ENCODE results near the gene SHMT2. TPM values are rescaled to one million over a fixed set of nuclear protein-coding genes. Genes with fewer than 3 reads are reported as not detected.

SHMT2 gene
- total RNA-seq, 2 donors from 2014 or later = 47.7 to 77.5 TPM

- Histone ChIP-seq H3K36me3 (replicated peaks in 1 of 2; ENCODE audit: insufficient read depth in 1 of 2, low read depth in 2 of 2) (peaks cover 8 to 12% of the 10 kb centered on the region in 2 donors), H3K27ac (no peak overlapping the region), H3K4me3 (no peak overlapping the region), H3K27me3 (peaks cover 0 to 4% of the 10 kb centered on the region in 2 donors), H3K4me1 (peaks cover 45% of the 10 kb centered on the region), H3K9me3 (no peaks in the 10 kb centered on the region)
- ATAC-seq (no peak), DNase-seq (no peak)
- no peak for TF ChIP-seq POLR2A (IDR thresholded peaks at IDR 0.05)
- no peak for TF ChIP-seq CTCF (IDR thresholded peaks at IDR 0.05)
- 92% methylated on average over 10 of the region's 10 CpGs for whole genome bisulfite sequencing, 2 donors
- intact Hi-C loops (cut with DNase I) = no loop called here
These were observed 5.1 kb downstream of the SHMT2 start for GRCh38 chr12:57234571-57235016.

GRCh38 chr12:57235017-57235727 lies 5.7 kb downstream of the SHMT2 start:
- Histone ChIP-seq H3K9me3 (no peaks in the 10 kb centered on the region), H3K27me3 (peaks cover 0 to 10% of the 10 kb centered on the region in 2 donors), H3K27ac (no peak overlapping the region), H3K4me1 (peaks cover 45% of the 10 kb centered on the region), H3K4me3 (no peak overlapping the region), H3K36me3 (replicated peaks in 1 of 2; ENCODE audit: insufficient read depth in 1 of 2, low read depth in 2 of 2) (peaks cover 8 to 12% of the 10 kb centered on the region in 2 donors)
- TF ChIP-seq POLR2A (IDR thresholded peaks at IDR 0.05) (peak in 1 of 3 donors; percentile 10), CTCF (IDR thresholded peaks at IDR 0.05) (no peak)
- DNase-seq (peak in 1 of 4 donors; percentile 50), ATAC-seq (no peak)
- WGBS, 2 donors = 69 to 70% methylated on average over 17 to 26 of the region's 26 CpGs
- intact Hi-C loops (cut with DNase I) = no loop called here

- WGBS, 2 donors = 75 to 77% methylated on average over 7 to 8 of the region's 8 CpGs
- Histone ChIP-seq H3K36me3 (replicated peaks in 1 of 2; ENCODE audit: insufficient read depth in 1 of 2, low read depth in 2 of 2) (peaks cover 8 to 12% of the 10 kb centered on the region in 2 donors), H3K27me3 (peaks cover 0 to 10% of the 10 kb centered on the region in 2 donors), H3K4me3 (no peak overlapping the region), H3K9me3 (no peaks in the 10 kb centered on the region), H3K4me1 (peaks cover 45% of the 10 kb centered on the region), H3K27ac (no peak overlapping the region)
- intact Hi-C loops (cut with DNase I) = no loop called here
- no peak for DNase-seq
- no peak for TF ChIP-seq CTCF (IDR thresholded peaks at IDR 0.05)
- TF ChIP-seq POLR2A (IDR thresholded peaks at IDR 0.05) = no peak
- no peak for ATAC-seq
These were observed 6.2 kb downstream of the SHMT2 start for GRCh38 chr12:57235728-57236131.

- 43 to 58% methylated on average over 22 to 36 of the region's 40 CpGs for WGBS, 2 donors
- no peak for ATAC-seq
- Histone ChIP-seq H3K9me3 (no peaks in the 10 kb centered on the region), H3K4me1 (peaks cover 45% of the 10 kb centered on the region), H3K36me3 (replicated peaks in 1 of 2; ENCODE audit: insufficient read depth in 1 of 2, low read depth in 2 of 2) (peaks cover 8 to 12% of the 10 kb centered on the region in 2 donors), H3K27ac (no peak overlapping the region), H3K27me3 (peaks cover 0 to 13% of the 10 kb centered on the region in 2 donors), H3K4me3 (no peak overlapping the region)
- intact Hi-C loops (cut with DNase I) = no loop called here
- no peak for TF ChIP-seq CTCF (IDR thresholded peaks at IDR 0.05)
- no peak for TF ChIP-seq POLR2A (IDR thresholded peaks at IDR 0.05)
- DNase-seq = no peak
These were observed 6.9 kb downstream of the SHMT2 start for GRCh38 chr12:57236201-57236924.
